ENCODE results near the gene HDHD3.

The HDHD3 gene

DNA sequence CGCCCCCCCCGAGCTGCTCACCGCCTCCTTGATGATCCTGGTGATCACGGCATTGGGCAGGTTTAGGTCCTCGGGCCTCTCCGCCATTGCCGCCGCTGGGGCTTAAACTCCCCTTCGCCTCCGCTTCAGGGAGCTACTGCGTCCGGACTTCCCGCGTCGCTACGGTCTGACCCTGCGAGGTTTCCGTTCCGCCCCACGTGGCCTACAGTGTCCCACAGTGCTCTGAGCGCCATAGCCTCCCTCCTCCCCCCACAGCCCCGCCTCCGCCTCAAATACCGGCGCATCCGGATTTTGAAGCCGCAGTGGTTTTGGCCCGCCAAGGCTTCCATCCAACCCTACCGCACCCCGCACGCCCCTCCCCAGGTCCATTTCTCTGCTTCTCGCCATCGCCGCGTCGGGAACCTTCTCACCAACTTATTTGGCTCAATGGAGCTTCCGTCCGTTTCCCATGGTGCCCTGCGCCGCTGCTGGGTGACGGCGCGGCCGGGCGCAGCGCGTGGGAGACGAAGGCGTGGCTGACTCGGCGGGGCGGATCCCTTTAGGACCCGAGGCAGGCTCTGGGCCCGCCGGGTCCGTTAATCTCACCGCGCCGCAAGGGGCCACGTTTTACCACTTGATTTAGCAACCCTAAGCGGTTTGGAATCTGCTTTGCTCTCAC is 33.5 kb upstream of the HDHD3 start, which contains the start of the genes C9orf43 and POLE3:
C9orf43 (plus strand) TSS at position 541 of the 658 bp plus-strand sequence. CDS start 2,747 bp downstream, outside the sequence.
POLE3 (minus strand) TSS at position 469 of the 658 bp plus-strand sequence; CDS start at position 87, 382 bp downstream.
- Histone ChIP-seq H3K4me3 (replicated peaks; ENCODE audit: insufficient read depth, low read length) (peak within 1 kb of the TSS; percentile 91), H3K27me3 (ENCODE audit: insufficient read depth, poor library complexity, severe bottlenecking) (no peaks in the 10 kb centered on the region), H3K27ac (replicated peaks) (peak within 1 kb of the TSS; percentile 96)
- peak; percentile 96 for DNase-seq (ENCODE audit: low read depth in 1 of 2, low spot score in 1 of 2)
- TF ChIP-seq GABPA (IDR thresholded peaks at IDR 0.05; ENCODE audit: low read depth) (peak; percentile 39; the same call in 1 of the 2 replicates), POLR2AphosphoS5 (IDR thresholded peaks at IDR 0.05; ENCODE audit: low read depth) (peak; percentile 78)
- TF ChIP-seq, protein P1, sequence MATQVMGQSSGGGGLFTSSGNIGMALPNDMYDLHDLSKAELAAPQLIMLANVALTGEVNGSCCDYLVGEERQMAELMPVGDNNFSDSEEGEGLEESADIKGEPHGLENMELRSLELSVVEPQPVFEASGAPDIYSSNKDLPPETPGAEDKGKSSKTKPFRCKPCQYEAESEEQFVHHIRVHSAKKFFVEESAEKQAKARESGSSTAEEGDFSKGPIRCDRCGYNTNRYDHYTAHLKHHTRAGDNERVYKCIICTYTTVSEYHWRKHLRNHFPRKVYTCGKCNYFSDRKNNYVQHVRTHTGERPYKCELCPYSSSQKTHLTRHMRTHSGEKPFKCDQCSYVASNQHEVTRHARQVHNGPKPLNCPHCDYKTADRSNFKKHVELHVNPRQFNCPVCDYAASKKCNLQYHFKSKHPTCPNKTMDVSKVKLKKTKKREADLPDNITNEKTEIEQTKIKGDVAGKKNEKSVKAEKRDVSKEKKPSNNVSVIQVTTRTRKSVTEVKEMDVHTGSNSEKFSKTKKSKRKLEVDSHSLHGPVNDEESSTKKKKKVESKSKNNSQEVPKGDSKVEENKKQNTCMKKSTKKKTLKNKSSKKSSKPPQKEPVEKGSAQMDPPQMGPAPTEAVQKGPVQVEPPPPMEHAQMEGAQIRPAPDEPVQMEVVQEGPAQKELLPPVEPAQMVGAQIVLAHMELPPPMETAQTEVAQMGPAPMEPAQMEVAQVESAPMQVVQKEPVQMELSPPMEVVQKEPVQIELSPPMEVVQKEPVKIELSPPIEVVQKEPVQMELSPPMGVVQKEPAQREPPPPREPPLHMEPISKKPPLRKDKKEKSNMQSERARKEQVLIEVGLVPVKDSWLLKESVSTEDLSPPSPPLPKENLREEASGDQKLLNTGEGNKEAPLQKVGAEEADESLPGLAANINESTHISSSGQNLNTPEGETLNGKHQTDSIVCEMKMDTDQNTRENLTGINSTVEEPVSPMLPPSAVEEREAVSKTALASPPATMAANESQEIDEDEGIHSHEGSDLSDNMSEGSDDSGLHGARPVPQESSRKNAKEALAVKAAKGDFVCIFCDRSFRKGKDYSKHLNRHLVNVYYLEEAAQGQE (IDR thresholded peaks at IDR 0.05; ENCODE audit: insufficient replicate concordance, low read depth), result peak; percentile 70
- TF ChIP-seq, protein P2, sequence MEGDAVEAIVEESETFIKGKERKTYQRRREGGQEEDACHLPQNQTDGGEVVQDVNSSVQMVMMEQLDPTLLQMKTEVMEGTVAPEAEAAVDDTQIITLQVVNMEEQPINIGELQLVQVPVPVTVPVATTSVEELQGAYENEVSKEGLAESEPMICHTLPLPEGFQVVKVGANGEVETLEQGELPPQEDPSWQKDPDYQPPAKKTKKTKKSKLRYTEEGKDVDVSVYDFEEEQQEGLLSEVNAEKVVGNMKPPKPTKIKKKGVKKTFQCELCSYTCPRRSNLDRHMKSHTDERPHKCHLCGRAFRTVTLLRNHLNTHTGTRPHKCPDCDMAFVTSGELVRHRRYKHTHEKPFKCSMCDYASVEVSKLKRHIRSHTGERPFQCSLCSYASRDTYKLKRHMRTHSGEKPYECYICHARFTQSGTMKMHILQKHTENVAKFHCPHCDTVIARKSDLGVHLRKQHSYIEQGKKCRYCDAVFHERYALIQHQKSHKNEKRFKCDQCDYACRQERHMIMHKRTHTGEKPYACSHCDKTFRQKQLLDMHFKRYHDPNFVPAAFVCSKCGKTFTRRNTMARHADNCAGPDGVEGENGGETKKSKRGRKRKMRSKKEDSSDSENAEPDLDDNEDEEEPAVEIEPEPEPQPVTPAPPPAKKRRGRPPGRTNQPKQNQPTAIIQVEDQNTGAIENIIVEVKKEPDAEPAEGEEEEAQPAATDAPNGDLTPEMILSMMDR (IDR thresholded peaks at IDR 0.05; ENCODE audit: insufficient read depth, low read length), result no peak

DNA sequence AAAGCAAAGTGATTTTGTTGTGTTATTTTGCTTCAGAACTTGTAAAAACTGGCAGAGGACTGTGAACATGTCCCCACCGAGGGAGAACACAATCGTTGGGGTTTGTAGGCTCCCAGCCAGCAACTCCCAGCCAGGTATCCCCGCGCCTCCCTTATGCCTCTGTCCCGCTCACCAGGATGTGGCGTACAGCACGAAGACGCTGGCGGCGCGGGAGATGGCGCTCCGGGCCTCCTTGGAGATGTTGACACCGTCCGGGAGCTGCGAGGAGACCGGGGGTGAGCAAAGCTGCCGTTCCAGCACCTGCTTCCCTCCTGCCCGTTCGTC is 33.1 kb upstream of the HDHD3 start:
- no peak for DNase-seq (ENCODE audit: low read depth in 1 of 2, low spot score in 1 of 2)
- Histone ChIP-seq H3K27me3 (ENCODE audit: insufficient read depth, poor library complexity, severe bottlenecking) (no peaks in the 10 kb centered on the region), H3K27ac (replicated peaks) (peak overlapping the region; percentile 96), H3K4me3 (replicated peaks; ENCODE audit: insufficient read depth, low read length) (peak overlapping the region; percentile 91)
- TF ChIP-seq, protein P1 (IDR thresholded peaks at IDR 0.05; ENCODE audit: insufficient replicate concordance, low read depth), result no peak

DNA sequence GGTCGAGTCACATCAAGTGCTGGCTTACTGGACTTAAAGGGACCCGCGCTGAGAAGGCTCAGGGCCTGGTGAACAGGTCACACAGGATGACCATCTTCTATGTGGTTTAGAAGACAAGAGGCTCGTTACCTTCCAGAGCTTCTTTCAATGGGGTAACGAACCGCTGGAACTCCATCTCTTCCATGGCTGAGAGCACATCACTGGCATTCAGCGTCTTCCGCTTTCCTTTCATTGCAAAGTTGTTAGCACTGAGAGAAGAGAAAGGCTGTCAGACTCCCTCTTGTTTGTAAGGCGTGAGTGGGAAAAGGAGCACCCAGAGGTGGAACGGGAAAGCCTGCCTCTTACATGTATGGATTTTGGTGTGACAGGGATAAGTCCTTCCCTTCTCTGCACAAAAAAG is 32.7 kb upstream of the HDHD3 start:
- DNase-seq (ENCODE audit: low read depth in 1 of 2, low spot score in 1 of 2), result peak in 1 of 2 experiments; percentile 55
- Histone ChIP-seq H3K4me3 (replicated peaks; ENCODE audit: insufficient read depth, low read length) (peak overlapping the region; percentile 91), H3K27ac (replicated peaks) (peak overlapping the region; percentile 96), H3K27me3 (ENCODE audit: insufficient read depth, poor library complexity, severe bottlenecking) (no peaks in the 10 kb centered on the region)
- TF ChIP-seq GABPA (IDR thresholded peaks at IDR 0.05; ENCODE audit: low read depth), result no peak
- TF ChIP-seq, protein P1 (IDR thresholded peaks at IDR 0.05; ENCODE audit: insufficient replicate concordance, low read depth), result no peak
- no peak for TF ChIP-seq POLR2AphosphoS5 (IDR thresholded peaks at IDR 0.05; ENCODE audit: low read depth)
- TF ChIP-seq, protein P2 (IDR thresholded peaks at IDR 0.05; ENCODE audit: insufficient read depth, low read length), result no peak
- TF ChIP-seq SPI1 (IDR thresholded peaks at IDR 0.05; ENCODE audit: borderline replicate concordance, low read depth), result no peak
